ENCODE measurements around the gene ZNF804B. TPM values are rescaled to one million over a fixed set of nuclear protein-coding genes. Genes with fewer than 3 reads are reported as not detected.

ZNF804B gene
- total RNA-seq, 1 donor from 2014 or later: not detected

GRCh38 chr7:88835147-88835728, 75.7 kb downstream of the ZNF804B start:
- DNase-seq (ENCODE audit: low read depth, low spot score): no peak

- DNase-seq (ENCODE audit: low read depth, low spot score): no peak
Observed at GRCh38 chr7:88842201-88842600, 82.7 kb downstream of the ZNF804B start.

GRCh38 chr7:88845091-88845490, 85.6 kb downstream of the ZNF804B start:
- DNase-seq (ENCODE audit: low read depth, low spot score): no peak

GRCh38 chr7:88851220-88851619, 91.7 kb downstream of the ZNF804B start:
- no peak for DNase-seq (ENCODE audit: low read depth, low spot score)

GRCh38 chr7:88859288-88859687, 99.8 kb downstream of the ZNF804B start:
- DNase-seq (ENCODE audit: low read depth, low spot score): no peak

- no peak for DNase-seq (ENCODE audit: low read depth, low spot score)
Observed at GRCh38 chr7:88866265-88866863, 106.9 kb downstream of the ZNF804B start.

- no peak for DNase-seq (ENCODE audit: low read depth, low spot score)
Observed at GRCh38 chr7:88867158-88867557, 107.7 kb downstream of the ZNF804B start.

- no peak for DNase-seq (ENCODE audit: low read depth, low spot score)
Observed at GRCh38 chr7:88868456-88868855, 109.0 kb downstream of the ZNF804B start.

GRCh38 chr7:88881136-88881535, 121.6 kb downstream of the ZNF804B start:
- DNase-seq (ENCODE audit: low read depth, low spot score): no peak

GRCh38 chr7:88885131-88885530, 125.6 kb downstream of the ZNF804B start:
- no peak for DNase-seq (ENCODE audit: low read depth, low spot score)

- DNase-seq (ENCODE audit: low read depth, low spot score): no peak
Observed at GRCh38 chr7:88888684-88889083, 129.2 kb downstream of the ZNF804B start.

- DNase-seq (ENCODE audit: low read depth, low spot score): no peak
Observed at GRCh38 chr7:88910516-88910915, 151.0 kb downstream of the ZNF804B start.

GRCh38 chr7:88912852-88913251, 153.4 kb downstream of the ZNF804B start:
- no peak for DNase-seq (ENCODE audit: low read depth, low spot score)

GRCh38 chr7:88915615-88916014, 156.1 kb downstream of the ZNF804B start:
- DNase-seq (ENCODE audit: low read depth, low spot score): no peak

- DNase-seq (ENCODE audit: low read depth, low spot score): no peak
Observed at GRCh38 chr7:88919478-88920131, 160.1 kb downstream of the ZNF804B start.

- no peak for DNase-seq (ENCODE audit: low read depth, low spot score)
Observed at GRCh38 chr7:88922944-88923343, 163.4 kb downstream of the ZNF804B start.

- no peak for DNase-seq (ENCODE audit: low read depth, low spot score)
Observed at GRCh38 chr7:88928276-88928675, 168.8 kb downstream of the ZNF804B start.

- DNase-seq (ENCODE audit: low read depth, low spot score): no peak
Observed at GRCh38 chr7:88929719-88930118, 170.2 kb downstream of the ZNF804B start.

- no peak for DNase-seq (ENCODE audit: low read depth, low spot score)
Observed at GRCh38 chr7:88933285-88933684, 173.8 kb downstream of the ZNF804B start.

GRCh38 chr7:88942815-88943501, 183.5 kb downstream of the ZNF804B start:
- DNase-seq (ENCODE audit: low read depth, low spot score): no peak

GRCh38 chr7:88951826-88952225, 192.3 kb downstream of the ZNF804B start:
- DNase-seq (ENCODE audit: low read depth, low spot score): no peak

GRCh38 chr7:88964418-88964817, 204.9 kb downstream of the ZNF804B start:
- DNase-seq (ENCODE audit: low read depth, low spot score): no peak
